HG03565 (cell line): ENCODE data around the gene EYA2.

Experiments
- ATAC-seq: cut with Tn5 transposase; IDR thresholded peaks from one replicate; pipeline ENCODE4 v1.9.1; 2021; ENCODE audit warnings: mild to moderate bottlenecking, moderate library complexity; ENCODE audit not compliant: unreplicated experiment

The EYA2 gene

GRCh38 chr20:47061549-47061948 lies 166.9 kb downstream of the EYA2 start:
- ATAC-seq = no peak

- no peak for ATAC-seq
Measured at GRCh38 chr20:47062226-47062890, 167.7 kb downstream of the EYA2 start.

GRCh38 chr20:47063407-47063806 lies 168.8 kb downstream of the EYA2 start:
- ATAC-seq = no peak

- ATAC-seq = no peak
Measured at GRCh38 chr20:47063808-47064207, 169.2 kb downstream of the EYA2 start.

- ATAC-seq = no peak
Measured at GRCh38 chr20:47066484-47067270, 172.0 kb downstream of the EYA2 start.

GRCh38 chr20:47067776-47068175 lies 173.1 kb downstream of the EYA2 start:
- no peak for ATAC-seq

- no peak for ATAC-seq
Measured at GRCh38 chr20:47070176-47070575, 175.5 kb downstream of the EYA2 start.

- ATAC-seq = no peak
Measured at GRCh38 chr20:47071646-47072185, 177.1 kb downstream of the EYA2 start.

GRCh38 chr20:47073766-47074475 lies 179.3 kb downstream of the EYA2 start:
- ATAC-seq = no peak

- ATAC-seq = no peak
Measured at GRCh38 chr20:47075263-47075662, 180.6 kb downstream of the EYA2 start.

- ATAC-seq = no peak
Measured at GRCh38 chr20:47079047-47079446, 184.4 kb downstream of the EYA2 start.

GRCh38 chr20:47080365-47080764 lies 185.7 kb downstream of the EYA2 start:
- no peak for ATAC-seq

- no peak for ATAC-seq
Measured at GRCh38 chr20:47086316-47086715, 191.7 kb downstream of the EYA2 start.

- ATAC-seq = no peak
Measured at GRCh38 chr20:47088335-47088734, 193.7 kb downstream of the EYA2 start.

GRCh38 chr20:47089151-47089550 lies 194.5 kb downstream of the EYA2 start:
- ATAC-seq = no peak

- ATAC-seq = no peak
Measured at GRCh38 chr20:47090835-47091234, 196.2 kb downstream of the EYA2 start.

- no peak for ATAC-seq
Measured at GRCh38 chr20:47093320-47093966, 198.8 kb downstream of the EYA2 start.

- ATAC-seq = no peak
Measured at GRCh38 chr20:47095690-47096089, 201.0 kb downstream of the EYA2 start.

GRCh38 chr20:47097691-47098622 lies 203.3 kb downstream of the EYA2 start:
- ATAC-seq = no peak

GRCh38 chr20:47099093-47099492 lies 204.4 kb downstream of the EYA2 start:
- ATAC-seq = no peak
